Nephron progenitor cell (in vitro differentiated cells): Measurements from ENCODE around the gene TSPAN5.
A peak's percentile ranks its signal among the peaks of the same experiment; 100 is the strongest.

Experiments used
- DNase-seq: peaks from one replicate; pipeline ENCODE4 v3.0.0; 2021
- H3K27ac Mint-ChIP-seq: 2 replicates; pipeline ENCODE4 v1.8.0; 2021; ENCODE audit warnings: mild to moderate bottlenecking, moderate library complexity, mixed read lengths
- H3K27me3 Mint-ChIP-seq: 2 replicates; pipeline ENCODE4 v1.8.0; 2021; ENCODE audit warnings: mild to moderate bottlenecking, low read depth, mixed read lengths; ENCODE audit not compliant: poor library complexity
- H3K36me3 Mint-ChIP-seq: 2 replicates; pipeline ENCODE4 v1.8.0; 2021; ENCODE audit warnings: low read depth, mixed read lengths
- H3K4me1 Mint-ChIP-seq: 2 replicates; pipeline ENCODE4 v1.8.0; 2021; ENCODE audit warnings: mixed read lengths
- H3K4me3 Mint-ChIP-seq: 2 replicates; pipeline ENCODE4 v1.8.0; 2021; ENCODE audit warnings: mild to moderate bottlenecking, moderate library complexity, mixed read lengths
- H3K9me3 Mint-ChIP-seq: 2 replicates; pipeline ENCODE4 v1.8.0; 2021; ENCODE audit warnings: mild to moderate bottlenecking, moderate library complexity, mixed read lengths
- TF ChIP-seq, protein P1 (sequence below): fragments of 200-600 bp; sonication (generic); IDR thresholded peaks from 2 replicates; pipeline ENCODE4 v1.5.0; 2021; ENCODE audit warnings: antibody characterized with exemption

TSPAN5 gene

DNA sequence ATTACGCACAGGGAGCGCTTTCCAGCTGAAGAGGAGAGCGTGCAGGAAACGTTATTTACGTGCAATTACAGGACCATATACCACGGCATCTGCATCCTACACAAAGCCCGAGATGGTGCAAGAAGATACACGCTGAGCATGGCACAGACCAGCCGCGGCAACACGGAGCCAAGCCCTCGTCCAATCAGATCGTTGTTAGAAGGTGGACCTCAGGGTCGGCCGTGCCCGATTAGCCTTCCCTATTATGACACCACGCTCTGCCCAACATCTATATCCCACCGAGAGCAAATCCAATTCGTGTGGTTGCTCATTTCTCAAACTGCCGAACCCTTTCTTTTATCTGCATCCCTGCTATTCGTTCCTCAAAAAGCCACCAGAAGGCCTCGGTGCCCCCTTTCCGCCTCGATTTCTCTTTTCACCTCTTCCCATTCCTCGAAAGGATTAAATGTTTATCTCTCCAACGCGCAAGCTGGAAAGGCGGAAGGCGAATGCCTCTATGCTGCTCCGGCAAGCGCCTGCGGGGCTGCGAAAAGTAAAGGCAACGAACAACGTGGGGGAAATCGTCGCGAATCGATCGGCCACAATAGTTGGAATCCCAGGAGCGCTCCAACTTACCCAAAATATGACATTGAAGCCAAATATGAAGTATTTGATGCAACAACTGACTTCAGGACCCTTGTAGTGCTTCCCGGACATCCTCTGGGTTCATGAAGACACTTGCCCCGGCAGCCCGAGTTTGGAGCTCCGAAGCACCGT is 702 bp downstream of the TSPAN5 start:
- Mint-ChIP-seq H3K4me3 (peak overlapping the region; percentile 87), H3K27me3 (peaks cover 28% of the 10 kb centered on the region), H3K9me3 (peaks cover 4% of the 10 kb centered on the region), H3K36me3 (peaks cover 19% of the 10 kb centered on the region), H3K27ac (peak overlapping the region; percentile 18), H3K4me1 (peaks cover 47% of the 10 kb centered on the region)
- TF ChIP-seq, protein P1, sequence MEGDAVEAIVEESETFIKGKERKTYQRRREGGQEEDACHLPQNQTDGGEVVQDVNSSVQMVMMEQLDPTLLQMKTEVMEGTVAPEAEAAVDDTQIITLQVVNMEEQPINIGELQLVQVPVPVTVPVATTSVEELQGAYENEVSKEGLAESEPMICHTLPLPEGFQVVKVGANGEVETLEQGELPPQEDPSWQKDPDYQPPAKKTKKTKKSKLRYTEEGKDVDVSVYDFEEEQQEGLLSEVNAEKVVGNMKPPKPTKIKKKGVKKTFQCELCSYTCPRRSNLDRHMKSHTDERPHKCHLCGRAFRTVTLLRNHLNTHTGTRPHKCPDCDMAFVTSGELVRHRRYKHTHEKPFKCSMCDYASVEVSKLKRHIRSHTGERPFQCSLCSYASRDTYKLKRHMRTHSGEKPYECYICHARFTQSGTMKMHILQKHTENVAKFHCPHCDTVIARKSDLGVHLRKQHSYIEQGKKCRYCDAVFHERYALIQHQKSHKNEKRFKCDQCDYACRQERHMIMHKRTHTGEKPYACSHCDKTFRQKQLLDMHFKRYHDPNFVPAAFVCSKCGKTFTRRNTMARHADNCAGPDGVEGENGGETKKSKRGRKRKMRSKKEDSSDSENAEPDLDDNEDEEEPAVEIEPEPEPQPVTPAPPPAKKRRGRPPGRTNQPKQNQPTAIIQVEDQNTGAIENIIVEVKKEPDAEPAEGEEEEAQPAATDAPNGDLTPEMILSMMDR = no peak
- DNase-seq = peak; percentile 49

DNA sequence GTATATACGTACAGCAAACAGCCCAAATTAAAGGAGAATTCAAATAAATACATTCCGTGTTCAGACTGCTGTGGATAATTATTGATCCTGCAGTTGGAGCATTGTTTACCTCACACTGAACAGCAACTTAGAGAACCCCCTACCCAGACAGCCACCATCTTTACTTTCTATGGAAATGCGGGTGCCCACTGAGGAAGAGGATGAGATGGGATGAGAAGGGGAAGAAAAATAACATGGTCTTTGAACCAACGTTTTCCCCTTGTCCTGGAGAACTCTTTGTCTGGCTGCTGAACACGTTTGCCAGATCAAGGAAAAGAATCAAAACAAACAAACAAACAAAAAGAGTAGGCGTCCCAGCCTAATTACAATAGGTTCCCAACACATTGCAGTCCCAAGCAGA is 1.5 kb downstream of the TSPAN5 start:
- peaks cover 8% of the 10 kb centered on the region for H3K9me3 Mint-ChIP-seq
- TF ChIP-seq, protein P1 = no peak
- H3K36me3 Mint-ChIP-seq = peaks cover 27% of the 10 kb centered on the region
- H3K27me3 Mint-ChIP-seq = peaks cover 24% of the 10 kb centered on the region
- no peak overlapping the region for H3K27ac Mint-ChIP-seq
- H3K4me3 Mint-ChIP-seq = peak overlapping the region; percentile 87
- no peak for DNase-seq
- peaks cover 43% of the 10 kb centered on the region for H3K4me1 Mint-ChIP-seq

DNA sequence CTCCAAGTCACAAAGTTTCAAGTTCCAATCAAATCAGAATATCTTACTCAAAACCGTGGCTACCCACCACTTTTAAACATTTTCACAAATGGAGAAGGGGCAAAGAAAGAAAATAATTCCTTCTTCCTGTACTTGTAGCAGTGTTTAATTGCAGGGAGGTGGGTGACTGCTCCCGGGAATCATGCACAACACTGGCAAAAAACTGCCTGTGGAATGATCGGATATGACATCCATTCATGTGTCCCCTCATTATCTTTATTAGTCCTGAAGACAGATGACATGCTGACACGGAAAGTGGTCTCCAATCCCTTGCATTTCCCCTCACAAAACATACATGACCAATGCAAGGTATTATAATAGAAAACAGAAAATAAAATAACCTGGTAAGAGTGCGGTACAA is 2.0 kb downstream of the TSPAN5 start:
- Mint-ChIP-seq H3K36me3 (peaks cover 28% of the 10 kb centered on the region), H3K9me3 (peaks cover 11% of the 10 kb centered on the region), H3K27ac (no peak overlapping the region), H3K4me3 (peak overlapping the region; percentile 87), H3K27me3 (peaks cover 20% of the 10 kb centered on the region), H3K4me1 (peaks cover 38% of the 10 kb centered on the region)
- DNase-seq = no peak
- TF ChIP-seq, protein P1 = no peak

DNA sequence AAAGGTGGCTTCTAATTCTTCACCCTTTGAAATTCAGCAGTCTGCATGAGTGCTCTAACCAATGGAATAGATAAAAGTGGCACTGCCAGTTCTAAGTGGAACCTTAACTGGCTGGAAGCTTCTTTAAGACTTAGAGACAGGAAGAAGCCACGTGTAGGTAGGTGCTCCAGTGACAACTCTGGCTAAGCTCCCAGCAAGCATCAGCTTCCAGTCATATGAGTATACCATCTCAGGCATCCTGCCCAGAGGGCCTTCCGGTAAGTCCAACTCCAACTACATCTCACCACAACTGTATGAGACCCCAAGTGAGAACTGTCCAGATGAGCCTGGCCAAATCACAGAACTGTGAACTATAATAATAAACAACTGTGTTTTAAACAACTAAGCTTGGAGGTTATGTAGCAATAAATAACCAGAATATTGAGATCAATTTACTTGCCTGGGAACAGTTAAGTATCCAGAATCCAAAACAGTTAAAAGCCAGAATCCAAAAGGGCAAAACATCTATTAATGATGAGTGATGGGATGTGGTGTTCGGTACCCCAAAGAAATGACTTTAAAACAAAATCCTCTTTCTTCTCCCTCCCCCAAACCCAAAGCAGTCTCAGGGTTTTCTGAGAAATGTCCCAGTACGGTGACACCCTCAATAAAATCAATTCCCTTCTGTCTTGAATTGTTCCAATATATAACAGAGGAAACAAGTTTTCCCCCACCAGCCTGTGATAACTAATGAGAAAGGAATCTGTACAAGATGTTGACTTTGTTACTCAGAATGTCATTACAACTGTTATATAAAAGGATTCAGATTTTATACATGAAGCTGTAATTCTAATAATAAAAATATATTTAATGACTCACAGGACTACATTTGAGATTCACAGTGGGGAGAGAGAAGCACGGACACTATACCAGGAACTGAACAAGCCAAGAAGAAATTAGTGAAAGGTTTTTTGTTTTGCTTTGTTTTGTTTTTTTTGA is 4.2 kb downstream of the TSPAN5 start:
- peaks cover 51% of the 10 kb centered on the region for H3K36me3 Mint-ChIP-seq
- peaks cover 32% of the 10 kb centered on the region for H3K4me1 Mint-ChIP-seq
- DNase-seq = no peak
- TF ChIP-seq, protein P1 = no peak
- H3K27me3 Mint-ChIP-seq = peaks cover 2% of the 10 kb centered on the region
- no peak overlapping the region for H3K4me3 Mint-ChIP-seq
- H3K27ac Mint-ChIP-seq = no peak overlapping the region
- peaks cover 34% of the 10 kb centered on the region for H3K9me3 Mint-ChIP-seq

DNA sequence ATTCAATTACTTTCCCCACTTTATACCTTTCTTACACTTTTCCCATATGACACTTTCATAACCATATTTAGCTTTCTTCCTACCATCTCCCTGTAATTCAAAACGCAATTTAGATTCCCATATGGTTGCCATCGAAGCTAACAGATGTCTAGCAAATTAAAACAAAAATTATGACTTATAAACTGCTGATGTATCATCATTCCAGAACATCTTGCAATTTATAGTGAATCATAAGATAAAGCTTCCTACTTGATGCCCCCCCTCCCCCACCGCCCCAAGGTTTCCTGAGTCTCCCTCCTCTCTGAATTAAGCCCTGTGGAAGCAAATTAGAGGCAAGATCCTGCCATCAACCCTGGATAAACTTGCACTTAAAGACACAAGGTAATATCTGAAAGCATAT is 5.4 kb downstream of the TSPAN5 start:
- TF ChIP-seq, protein P1 = no peak
- DNase-seq = no peak
- Mint-ChIP-seq H3K27me3 (peaks cover 3% of the 10 kb centered on the region), H3K36me3 (peaks cover 57% of the 10 kb centered on the region), H3K27ac (no peak overlapping the region), H3K9me3 (peaks cover 40% of the 10 kb centered on the region), H3K4me1 (peaks cover 39% of the 10 kb centered on the region), H3K4me3 (no peak overlapping the region)
